SKM-1 (cell line): Measurements from ENCODE around the gene PPOX.

ENCODE experiments used
- DNase-seq: peaks from one replicate; lab custom pipeline; 2025; ENCODE audit not compliant: unreplicated experiment; lab: John Stamatoyannopoulos, UW

PPOX gene

GRCh38 chr1:161165742-161166668, at the start of gene PPOX:
Gene PPOX, plus strand, starts transcription at chr1:161166426. Its CDS starts 422 bp downstream, at chr1:161166848.
- DNase-seq, result peak; percentile 99

GRCh38 chr1:161117759-161118581, 48.3 kb upstream of the PPOX start, which contains the start of the genes NIT1 and PFDN2:
Gene NIT1, plus strand, starts transcription at chr1:161118105. Its CDS starts 72 bp downstream, at chr1:161118177.
Gene PFDN2, minus strand, starts transcription at chr1:161118037. Its CDS starts 11 bp downstream, at chr1:161118026.
- peak; percentile 75 for DNase-seq

- DNase-seq, result peak; percentile 74
Measured at GRCh38 chr1:161119092-161119903, 46.9 kb upstream of the PPOX start.

GRCh38 chr1:161121042-161121650, 45.1 kb upstream of the PPOX start:
- DNase-seq, result no peak

DNA sequence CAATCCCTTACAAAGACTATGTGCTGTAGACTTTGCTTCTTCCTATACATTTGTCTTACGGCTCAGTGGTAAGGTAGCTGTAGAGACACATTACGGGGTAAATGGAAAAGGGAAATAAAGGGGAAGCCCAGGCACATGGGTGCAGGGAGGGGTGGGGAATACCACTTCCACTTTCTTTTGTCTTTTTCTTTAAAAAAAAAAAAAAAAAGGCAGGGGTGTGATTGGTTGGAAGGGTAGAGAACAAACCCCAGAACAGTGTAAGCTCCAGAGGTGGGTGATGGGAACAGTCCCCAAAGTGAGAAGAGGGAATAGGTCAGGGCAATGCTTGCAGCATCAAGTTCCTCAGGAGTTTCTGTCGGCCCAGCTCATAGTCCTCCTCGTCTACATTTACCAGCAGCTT, 44.4 kb upstream of the PPOX start:
- peak; percentile 45 for DNase-seq

GRCh38 chr1:161122967-161123366, 43.3 kb upstream of the PPOX start:
- no peak for DNase-seq

GRCh38 chr1:161127649-161128048, 38.6 kb upstream of the PPOX start:
- peak; percentile 37 for DNase-seq

DNA sequence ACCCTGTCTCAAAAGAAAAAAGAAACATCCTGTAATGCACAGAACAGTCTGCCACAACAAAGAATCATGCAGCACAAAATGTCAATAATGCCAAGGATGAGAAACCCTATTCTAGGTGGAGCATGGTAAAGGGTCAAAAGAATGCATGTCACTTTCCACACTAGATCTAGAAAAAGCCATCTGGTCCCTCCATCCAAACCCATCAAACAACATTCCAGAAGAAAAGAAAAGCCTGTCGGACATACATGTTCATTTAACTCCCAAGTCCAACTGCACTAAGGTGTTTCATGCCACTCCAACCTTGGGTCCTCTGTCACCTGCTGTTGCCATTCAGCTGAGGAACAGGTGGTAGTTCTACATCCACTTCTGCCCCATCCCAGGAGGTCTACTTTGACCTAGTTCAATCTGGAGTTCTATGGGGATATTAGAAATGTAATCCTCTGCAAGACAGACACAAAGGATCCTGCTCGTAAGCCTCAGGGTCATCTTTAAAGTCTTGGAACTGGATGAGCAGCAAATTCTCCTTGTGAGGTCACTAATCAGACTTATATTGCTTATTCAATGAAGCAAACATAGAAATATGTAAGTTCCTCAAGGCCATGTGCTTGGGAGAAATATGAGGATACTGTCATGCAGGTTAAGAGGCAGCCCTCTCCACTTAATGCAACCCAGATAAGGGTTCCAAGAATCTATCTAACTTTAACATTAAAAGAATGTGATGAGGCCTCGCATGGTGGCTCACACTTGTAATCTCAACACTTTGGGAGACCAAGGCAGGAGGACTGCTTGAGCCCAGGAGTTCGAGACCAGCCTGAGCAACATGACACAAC, 37.4 kb upstream of the PPOX start:
- DNase-seq, result no peak

GRCh38 chr1:161130266-161130665, 36.0 kb upstream of the PPOX start:
- no peak for DNase-seq

- DNase-seq, result no peak
Measured at GRCh38 chr1:161131523-161132409, 34.5 kb upstream of the PPOX start.

DNA sequence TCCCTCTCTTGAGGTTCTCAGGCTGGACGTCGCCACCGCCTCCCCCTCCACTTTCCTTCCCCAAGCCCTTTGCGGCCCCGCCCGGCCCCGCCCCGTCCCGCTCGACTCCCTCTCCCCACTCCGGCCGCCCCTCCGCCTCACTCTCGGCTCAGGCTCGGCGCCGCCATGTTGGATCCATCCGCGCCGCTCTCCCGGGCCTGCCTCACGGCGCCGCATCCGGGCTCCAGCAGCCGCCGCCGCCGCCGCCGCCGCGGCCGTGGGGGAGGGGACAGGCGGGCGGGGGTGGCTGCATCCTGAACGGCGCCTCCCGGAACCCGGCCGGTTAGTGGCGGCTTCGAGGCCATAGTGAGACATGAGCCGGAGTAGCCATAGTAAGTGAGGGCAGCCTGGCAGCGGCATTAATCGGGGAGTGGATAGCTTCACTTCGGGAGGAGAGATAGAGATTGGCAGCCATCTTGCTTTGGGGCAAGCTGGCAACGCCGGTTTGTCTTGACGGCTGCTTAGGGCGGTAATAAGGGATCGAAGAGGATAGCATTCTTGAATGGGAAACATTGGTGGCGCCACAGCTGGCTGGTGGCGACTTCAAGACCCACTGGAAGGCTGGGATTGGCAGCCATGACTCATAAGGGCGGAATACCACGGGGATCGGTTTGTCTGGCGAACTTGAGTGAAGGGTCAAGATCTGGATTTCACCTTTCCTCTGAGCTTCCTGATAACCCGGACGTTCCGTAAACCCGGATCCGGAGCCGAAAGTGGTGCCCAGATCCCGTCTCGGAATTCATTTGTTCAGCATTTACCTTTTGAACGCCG, 33.6 kb upstream of the PPOX start, which contains the start of gene DEDD:
TSS of gene DEDD (minus strand) at position 258 of the 810 bp plus-strand sequence. CDS start 8,205 bp downstream, outside the sequence.
- peak; percentile 99 for DNase-seq

- no peak for DNase-seq
Measured at GRCh38 chr1:161133220-161133740, 32.9 kb upstream of the PPOX start.

DNA sequence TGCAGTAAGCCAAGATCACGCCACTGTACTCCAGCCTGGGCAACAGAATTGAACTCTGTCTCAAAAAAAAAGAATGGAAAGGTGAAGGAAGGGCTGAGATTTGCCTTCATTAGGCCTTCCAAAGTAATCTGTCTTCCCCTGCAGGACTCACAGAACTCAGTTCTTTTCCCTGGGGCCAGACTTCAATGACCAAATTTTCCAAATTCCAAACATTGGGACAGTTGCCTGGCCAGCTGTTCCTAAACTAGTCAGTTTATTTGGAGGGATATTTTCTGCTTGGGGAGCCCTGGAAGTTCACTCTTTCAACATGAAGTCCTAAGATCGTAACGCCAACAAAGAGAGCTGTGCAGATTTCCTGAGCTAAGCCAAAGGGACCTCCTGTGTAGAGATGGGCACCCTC, 28.3 kb upstream of the PPOX start:
- no peak for DNase-seq

DNA sequence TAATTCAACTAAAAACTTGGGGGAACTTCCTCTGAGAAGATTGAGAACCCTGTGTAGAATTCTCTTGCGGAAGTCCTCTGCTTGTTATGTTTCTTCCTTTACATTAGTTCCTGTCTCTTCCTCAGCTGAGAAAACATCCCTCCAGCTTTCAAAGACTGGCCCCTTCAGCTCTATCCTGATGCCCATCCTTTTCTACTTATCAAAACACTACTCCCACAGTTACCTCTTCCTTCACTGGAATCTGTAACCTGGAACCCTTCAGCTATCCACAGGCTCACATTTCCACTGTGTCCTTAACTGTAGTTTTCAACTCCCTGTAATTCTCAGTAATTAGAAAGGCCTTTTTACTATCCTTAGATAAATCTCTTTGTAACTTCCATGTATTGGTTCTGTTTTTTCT, 27.8 kb upstream of the PPOX start:
- no peak for DNase-seq

GRCh38 chr1:161139766-161140165, 26.5 kb upstream of the PPOX start:
- DNase-seq, result peak; percentile 61

GRCh38 chr1:161140755-161141400, 25.3 kb upstream of the PPOX start:
- no peak for DNase-seq

- DNase-seq, result no peak
Measured at GRCh38 chr1:161145832-161146231, 20.4 kb upstream of the PPOX start.
